ENCODE measurements around the gene TTLL3.

Gene TTLL3

DNA sequence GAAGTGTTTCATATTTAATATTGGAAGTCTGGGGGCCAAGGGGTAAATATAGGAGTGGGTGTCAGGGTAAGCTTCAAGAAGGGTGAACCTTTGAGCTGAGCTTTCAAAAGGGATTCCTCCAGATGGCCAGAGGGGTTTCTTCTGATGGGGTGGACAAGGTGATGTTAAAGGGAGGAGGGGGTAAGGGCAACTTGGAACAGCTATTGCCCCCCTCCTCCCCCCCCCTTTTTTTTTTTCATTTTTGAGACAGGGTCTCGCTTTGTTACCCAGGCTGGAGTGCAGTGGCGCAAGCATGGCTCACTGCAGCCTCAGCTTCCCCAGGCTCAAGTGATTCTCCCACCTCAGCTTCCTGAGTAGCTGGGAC lies 2.1 kb upstream of the TTLL3 start:
- DNase-seq = no peak

DNA sequence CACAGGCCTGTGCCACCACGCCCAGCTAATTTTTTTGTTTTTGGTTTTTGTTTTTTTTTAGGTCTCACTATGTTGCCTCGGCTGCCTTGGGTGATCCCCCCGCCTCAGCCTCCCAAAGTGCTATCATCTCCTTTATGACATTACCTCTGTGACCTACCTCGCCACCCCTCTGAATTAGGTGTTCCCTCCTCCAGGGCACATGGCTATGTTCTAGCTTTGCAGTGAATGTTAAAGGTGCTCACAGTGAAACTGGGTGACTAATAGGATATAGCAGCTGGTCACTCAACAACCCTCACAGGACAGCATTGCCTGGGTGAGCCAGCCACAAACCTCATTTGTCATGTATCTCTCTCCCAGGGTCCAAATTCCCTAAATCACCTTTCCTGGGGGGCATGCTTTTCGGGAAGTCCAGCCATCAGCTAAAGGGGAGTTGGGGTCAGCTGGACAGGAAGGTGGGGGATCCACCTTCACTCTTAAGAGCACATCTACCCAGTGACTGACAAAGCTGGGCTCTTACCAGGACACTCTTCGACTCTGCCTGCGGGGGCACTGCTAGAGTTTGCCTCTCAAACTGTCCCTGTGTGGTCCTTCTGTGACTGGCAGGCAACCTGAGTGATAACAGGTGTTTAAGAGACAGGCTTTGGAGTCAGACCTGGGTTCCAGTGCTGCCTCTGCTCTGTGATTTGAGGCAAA lies 1.6 kb upstream of the TTLL3 start:
- peak; percentile 64 for DNase-seq

DNA sequence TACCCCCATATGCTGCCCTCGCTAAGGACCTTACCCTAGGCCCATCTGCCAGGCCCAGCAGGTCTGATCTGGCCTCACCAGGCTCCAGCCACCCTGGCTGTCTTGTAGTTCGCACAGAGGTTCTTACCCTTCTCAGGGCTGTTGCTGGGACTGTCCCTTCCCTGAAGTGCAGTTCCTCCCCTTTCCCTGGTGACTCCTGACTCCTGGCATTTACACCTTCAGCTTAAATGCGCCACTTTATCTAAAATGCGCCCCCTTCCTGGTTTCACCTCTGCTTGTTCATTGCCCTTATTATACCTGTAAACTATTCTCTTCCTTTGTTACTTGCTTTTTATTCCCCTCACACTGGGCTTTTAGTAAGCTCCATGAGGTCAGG lies 835 bp upstream of the TTLL3 start:
- DNase-seq = peak; percentile 40

DNA sequence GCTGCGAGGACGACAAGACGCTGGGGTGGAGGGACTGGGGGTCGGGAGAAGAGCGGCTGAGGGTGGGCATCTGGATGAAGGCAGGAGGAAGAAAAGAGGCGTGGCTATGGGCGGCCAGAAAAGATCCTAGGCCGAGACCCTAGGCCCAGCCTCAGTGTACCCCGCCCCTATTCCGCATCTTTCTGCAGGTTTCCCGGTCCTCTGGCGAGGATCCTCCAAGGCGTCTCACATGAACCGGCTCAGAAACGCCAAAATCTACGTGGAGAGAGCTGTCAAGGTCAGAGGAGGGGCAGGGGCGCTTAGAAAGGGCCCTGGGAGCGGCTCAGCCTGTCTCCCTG lies 340 bp downstream of the TTLL3 start:
- DNase-seq = no peak

DNA sequence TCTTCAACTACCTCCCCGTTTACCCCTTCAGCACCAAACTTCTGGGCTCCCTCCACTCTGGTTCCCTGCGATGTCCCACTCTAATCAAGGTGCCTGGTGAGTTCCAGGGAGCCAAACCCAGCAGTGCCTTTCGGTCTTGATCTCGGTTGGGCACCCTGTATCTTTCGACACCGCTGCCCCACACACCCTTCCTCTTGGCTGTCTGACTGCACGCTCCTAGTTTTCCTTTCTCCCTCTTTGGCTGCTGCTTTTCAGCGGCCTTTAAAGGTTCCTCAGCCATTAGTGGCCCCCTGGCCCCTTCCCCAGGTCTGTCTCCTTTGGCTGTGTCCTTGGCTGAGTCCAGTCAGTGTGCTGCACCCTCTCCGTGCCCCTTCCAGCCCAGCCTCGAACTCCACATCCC lies 784 bp downstream of the TTLL3 start:
- DNase-seq = no peak

DNA sequence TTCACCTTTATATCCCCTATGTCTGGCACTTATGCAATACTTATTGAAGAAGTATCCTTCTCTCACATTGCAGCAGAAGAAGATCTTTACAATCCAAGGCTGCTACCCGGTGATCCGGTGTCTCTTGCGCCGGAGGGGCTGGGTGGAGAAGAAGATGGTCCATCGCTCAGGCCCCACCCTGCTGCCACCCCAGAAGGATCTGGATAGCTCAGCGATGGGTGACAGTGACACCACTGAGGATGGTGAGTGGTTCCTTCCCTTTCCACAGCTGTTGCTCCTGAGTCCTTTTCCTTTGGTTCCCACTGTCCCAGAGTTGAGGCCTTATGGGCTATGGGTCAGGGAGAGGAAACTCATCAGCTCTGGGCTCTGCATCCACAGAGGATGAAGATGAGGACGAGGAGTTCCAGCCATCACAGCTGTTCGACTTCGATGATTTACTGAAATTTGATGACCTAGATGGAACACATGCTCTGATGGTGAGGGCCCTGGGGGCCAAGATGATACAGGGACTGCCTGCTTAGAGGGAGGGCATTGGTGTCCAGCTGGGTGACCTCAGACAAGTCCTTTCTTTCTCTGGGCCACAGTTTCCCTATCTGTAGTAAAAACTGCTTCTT lies 2.9 kb downstream of the TTLL3 start:
- no peak for DNase-seq

DNA sequence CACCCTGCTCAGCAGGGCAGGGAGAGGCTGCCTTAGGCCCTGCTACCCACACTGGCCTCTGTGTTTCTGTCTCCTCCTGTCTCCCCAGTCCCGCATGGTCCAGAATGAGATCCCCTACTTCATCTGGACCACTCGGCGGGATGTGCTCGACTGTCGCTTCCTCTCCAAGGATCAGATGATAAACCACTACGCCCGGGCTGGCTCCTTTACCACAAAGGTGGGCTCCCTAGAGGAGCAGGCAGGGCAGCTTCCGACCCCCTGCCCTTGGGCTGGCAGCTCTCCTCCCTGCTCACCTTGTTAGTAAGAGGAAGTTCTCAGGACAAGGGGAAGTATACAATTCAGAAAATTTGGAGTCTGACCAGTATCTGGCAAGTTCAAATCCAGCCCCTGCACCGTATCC lies 5.9 kb downstream of the TTLL3 start:
- DNase-seq = no peak

DNA sequence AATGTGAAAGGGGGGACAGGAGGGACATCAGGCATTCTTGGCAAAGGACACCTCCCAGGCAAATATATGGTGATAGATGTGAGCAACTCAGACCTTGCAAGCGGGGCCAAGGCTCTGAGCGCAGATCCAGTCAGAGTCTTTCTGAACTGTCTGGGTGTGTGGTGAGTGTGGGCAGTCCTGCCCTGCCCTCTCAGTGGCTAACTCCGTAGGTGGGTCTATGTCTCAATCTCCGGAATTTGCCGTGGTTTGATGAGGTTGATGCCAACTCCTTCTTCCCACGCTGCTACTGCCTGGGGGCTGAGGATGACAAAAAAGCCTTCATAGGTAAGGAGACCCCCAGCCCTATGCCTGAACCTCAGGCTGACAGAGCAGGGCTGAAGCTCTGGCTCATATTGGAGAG lies 7.4 kb downstream of the TTLL3 start:
- no peak for DNase-seq

DNA sequence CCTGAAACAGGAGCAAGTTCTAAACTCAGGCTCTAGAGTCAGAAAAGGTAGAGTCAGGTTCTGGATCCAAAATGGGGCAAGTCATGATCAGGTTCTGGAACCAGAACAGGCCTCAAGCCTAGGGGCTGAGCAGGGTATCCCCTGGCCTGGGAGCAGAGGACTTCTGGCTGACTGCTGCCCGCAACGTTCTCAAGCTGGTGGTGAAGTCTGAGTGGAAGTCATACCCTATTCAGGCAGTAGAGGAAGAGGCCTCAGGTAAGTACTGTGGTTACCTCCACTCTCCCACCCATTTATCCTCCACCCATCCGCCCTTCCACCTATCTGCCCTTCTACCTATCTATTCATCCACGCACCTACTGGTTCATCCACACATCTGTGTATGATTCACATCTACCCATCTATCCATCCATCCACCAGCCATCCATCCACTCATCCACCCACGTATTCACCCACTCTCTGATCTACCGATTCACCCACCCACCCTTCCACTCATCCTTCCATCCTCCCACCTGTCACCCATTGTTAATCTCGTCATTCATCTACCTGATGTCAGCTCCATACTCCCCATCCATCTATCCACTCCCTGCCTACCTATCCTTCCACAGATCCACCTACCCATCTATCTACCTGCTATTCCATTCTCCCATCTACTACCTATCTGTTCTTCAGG lies 8.7 kb downstream of the TTLL3 start:
- no peak for DNase-seq

DNA sequence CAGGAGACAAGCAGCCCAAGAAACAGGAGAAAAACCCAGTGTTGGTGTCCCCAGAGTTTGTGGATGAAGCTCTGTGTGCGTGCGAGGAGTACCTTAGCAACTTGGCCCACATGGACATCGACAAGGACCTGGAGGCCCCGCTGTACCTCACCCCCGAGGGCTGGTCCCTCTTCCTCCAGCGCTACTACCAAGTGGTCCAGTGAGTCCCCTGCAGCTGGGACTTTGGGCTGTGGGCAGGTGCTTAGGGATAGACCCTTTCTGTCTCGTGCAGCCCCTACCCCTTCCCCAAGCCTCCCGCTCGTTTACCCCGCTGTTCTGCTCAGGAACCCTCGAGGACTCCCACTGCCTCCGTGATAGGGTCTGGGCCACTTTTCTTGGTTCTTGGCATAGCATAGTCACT lies 10.5 kb downstream of the TTLL3 start:
- no peak for DNase-seq

DNA sequence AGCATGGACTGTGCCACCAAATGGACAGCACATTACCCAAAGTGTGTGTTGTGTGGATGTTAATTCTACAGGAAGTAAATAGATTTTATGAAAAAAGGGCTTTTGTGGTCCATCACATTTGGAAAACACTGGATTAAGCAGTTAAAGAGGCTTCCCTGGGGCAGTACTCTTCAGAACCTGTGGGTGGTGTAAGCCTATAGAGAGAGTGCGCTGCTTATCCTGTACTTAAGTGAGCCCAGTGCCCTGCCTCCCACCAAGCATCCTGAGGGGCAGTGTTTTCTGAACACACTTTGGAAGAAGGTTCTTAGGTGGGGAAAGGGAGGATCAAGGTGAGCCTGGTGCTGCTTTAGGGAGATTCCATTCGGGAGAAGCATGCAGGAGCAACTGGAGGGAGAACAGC lies 10.9 kb downstream of the TTLL3 start:
- no peak for DNase-seq

DNA sequence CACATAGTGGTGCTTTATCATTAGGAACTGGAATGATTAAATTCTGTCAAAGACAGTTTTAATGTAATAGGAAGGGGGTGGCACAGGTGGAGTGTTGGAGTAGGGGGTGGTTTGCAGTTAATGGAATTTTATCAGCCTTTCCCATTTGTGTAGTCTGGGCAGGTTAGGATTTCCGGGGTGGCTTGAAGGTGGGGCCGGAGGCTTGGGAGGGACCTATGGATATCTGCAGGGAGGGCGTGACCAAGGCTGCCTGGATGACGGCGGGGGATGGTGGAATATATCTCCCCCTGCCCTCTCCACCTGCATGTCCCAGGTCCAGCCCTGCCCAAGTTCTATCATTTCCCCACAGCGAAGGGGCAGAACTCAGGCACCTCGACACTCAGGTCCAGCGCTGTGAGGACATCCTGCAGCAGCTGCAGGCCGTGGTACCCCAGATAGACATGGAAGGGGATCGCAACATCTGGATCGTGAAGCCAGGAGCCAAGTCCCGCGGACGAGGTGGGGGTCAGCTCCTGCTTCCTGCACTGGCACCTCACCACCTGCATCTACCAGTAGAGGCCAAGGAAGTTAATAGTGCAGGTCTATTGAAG lies 15.5 kb downstream of the TTLL3 start:
- DNase-seq = no peak

DNA sequence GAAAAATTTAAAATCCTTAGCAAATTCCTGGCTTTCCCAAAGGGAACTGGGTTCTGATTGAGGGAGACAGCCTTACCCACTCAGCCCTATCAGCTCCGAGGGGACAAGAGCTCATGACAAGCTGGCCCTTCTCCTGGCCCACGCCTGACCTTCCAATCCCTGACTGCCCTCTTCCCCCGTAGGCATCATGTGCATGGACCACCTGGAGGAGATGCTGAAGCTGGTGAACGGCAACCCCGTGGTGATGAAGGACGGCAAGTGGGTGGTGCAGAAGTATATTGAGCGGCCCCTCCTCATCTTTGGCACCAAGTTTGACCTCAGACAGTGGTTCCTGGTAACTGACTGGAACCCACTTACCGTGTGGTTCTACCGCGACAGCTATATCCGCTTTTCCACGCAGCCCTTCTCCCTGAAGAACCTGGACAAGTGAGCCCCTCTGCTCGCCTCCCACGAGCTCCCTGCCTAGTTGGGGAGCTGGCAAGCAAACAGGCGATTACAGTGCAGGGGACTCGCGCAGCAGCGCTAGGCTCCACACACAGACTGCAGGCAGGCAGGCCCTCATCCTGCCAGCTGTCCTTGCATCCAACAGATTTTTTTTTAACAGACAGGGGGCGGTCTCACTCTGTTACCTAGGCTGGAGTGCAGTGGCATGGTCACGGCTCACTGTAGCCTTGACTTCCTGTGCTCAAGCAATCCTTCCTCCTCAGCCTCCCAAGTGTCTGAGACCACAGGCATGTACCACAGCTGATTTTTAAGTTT lies 16.9 kb downstream of the TTLL3 start:
- DNase-seq = no peak

DNA sequence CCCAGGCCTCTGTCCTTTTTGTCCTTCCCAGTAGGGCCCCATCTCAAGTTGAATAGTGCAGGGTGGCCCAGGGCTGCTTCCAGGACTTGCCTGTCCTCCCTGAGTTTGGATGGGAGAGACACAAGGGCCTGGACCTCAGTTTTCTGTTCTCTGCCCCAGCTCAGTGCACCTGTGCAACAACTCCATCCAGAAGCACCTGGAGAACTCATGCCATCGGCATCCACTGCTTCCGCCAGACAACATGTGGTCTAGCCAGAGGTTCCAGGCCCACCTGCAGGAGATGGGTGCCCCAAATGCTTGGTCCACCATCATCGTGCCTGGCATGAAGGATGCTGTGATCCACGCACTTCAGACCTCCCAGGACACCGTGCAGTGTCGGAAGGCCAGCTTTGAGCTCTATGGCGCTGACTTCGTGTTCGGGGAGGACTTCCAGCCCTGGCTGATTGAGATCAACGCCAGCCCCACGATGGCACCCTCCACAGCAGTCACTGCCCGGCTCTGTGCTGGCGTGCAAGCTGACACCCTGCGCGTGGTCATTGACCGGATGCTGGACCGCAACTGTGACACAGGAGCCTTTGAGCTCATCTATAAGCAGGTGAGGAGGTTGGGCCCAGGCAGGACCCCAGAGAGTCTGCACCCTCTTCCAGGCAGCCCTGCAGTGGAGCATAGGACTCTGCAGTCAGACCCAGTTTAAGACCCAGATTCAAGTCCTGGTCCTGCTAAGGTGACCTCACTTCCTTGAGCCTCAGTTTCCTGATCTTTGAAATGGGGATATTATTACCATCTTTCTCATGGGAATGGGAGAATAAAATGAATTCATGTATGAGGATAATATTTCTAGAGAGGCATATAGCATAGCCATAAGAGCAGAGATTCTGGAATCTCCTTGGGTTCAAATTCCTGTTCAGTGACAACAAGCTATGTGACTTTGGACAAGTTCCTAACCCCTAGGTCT lies 19.0 kb downstream of the TTLL3 start:
- DNase-seq = no peak

DNA sequence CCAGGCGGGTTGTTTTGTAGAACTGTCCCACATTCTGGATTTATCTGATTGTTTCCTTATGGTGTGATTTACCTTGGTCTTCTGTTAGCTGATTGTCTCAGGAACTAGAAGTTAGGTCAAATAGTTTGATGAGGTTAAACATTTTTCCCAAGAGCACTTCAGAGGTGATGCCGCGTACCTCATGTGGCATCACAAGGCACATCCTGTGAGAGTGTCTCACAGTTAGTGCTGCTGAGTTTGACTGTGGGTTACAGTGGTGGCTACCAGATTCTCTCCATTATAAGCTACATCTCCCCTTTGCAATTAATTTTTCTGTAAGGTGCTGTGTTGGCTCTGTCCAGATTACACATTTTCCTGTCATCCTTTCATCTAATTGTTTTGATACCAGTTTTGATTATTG lies 21.2 kb downstream of the TTLL3 start:
- DNase-seq = no peak

DNA sequence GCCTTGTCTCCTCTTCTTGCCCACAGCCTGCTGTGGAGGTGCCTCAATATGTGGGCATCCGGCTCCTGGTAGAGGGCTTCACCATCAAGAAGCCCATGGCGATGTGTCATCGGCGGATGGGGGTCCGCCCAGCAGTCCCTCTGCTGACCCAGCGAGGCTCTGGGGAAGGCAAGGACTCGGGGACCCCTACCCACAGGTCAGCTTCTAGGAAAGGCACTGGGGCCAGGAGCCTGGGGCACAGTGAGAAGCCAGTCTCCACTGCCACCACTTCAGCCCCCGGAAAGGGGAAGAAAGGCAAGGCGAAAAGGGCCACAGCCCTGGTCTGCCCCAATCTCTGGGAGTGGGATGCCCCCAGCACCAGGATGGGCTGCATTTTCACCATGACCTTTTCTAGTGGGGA lies 23.0 kb downstream of the TTLL3 start:
- DNase-seq = no peak

DNA sequence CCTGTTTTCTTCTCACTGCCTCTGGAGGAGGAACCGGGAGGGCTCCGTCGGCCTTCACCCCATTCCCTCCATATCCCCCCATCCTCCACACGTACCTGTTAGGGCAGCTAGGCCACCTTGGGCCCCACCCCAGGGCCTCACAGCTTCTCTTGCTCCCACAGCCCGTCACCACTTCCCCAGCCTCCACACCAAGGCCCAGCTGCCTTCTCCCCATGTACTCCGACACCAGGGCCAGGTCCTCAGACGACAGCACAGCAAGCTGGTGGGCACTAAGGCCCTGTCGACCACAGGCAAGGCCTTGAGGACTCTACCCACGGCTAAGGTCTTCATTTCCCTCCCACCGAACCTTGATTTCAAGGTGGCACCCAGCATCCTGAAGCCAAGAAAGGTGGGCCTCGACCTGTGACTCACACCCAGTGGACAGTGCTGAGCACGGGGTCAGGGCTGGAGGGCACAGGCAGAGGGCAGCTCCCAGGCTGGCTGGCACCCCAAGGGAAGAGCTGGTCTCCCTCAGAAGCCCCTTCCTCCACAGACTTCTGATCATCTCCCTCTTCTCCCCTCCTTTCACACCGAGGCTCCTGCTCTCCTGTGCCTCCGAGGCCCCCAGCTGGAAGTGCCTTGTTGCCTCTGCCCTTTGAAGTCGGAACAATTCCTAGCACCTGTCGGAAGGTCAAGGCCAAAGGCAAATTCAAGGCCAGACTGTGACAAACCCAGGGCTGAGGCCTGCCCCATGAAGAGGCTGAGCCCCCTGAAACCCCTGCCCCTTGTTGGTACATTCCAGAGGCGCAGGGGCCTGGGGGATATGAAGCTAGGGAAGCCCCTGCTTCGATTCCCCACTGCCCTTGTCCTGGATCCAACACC lies 24.7 kb downstream of the TTLL3 start:
- no peak for DNase-seq

DNA sequence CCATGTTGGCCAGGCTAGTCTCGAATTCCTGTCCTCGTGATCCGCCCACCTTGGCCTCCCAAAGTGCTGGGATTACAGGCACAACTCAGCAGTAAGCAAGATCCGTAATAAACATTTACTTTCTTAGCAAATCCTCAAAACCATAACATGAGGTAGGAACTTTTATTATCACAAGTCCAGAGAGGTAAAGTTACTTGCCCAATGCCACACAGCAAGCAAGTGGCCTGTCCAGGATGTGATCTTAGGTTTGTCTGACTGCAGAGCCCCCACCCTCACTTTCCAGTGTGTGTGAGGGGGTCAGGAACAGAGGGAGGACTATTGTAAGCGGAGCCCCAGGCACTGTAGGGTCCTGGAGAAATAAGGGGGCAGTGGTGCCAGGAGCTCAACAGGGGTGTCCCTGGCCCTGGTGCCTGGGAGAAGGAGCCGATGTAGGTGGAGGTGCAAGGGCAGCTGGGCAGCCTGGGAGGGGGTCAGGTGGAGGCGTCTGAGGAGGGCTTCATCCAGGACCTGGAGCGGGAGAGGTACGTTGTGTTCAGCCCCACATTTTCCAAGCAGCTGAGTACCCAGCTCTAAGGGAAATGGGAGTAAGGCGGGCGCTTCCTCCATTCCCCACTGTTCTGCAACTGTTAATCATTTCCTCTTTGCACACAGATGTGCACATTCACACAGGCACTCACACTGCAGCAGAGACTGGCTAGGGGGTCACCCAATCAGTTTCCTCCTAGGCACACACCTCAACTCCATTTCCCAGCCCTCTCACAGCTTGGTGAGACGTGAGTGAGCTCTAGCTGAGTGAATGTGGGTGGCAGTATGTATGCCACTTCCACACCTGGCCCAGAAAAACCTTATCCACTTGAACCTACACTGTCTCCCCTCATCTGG lies 27.9 kb downstream of the TTLL3 start:
- DNase-seq = no peak

DNA sequence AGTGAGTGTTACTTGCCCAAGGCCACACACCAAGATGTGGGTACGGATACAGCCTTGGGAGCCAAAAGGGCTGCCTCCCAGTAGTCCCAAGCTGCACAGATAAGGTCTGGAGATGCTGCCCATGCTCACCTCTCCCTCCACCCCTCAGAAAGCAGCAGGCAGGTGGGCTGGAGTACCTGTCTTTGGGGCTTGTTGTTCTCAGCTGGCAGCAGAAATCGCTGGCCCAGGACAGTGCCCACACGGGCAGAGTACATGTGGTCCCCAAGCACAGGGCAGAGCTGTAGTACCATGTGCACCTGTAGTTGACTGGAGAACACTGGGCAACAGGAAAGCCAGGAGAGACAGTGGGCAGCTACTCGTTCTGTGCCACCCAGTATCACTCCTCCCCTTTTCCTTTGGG lies 28.8 kb downstream of the TTLL3 start:
- DNase-seq = no peak

DNA sequence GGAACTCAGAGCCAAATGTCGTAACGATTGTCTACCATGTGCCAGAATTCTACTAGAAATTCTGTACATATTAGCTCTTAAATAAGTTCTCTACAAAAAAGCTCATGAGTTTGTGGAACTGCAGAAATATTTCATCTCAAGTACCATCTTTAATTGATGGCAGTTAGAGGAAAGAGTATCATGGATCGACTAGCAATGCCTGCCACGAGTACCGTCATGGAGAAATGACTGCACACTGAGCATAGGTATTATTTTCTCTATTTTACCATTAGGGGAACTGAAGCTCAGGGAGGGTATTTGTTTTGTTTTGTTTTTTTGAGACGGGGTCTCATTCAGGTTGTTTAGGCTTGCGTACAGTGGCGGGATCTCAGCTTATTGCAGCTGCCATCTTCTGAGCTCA lies 31.0 kb downstream of the TTLL3 start:
- no peak for DNase-seq

Data from stimulated activated CD8-positive, alpha-beta memory T cell treated with anti-CD3 and anti-CD28 coated beads, Interleukin-4, amount 100 ng/mL, for 48 hours (primary cell).